NCI-H345 (cell line): ENCODE results near the gene PGRMC2.

Experiments used
- DNase-seq: peaks from one replicate; lab custom pipeline; 2025; lab: John Stamatoyannopoulos, UW

Gene PGRMC2

GRCh38 chr4:128220286-128221235 is 67.1 kb downstream of the PGRMC2 start:
- DNase-seq, result no peak
